Measurements from ENCODE around the gene NID2. TPM values are rescaled to one million over a fixed set of nuclear protein-coding genes. Genes with fewer than 3 reads are reported as not detected.

Gene NID2
- total RNA-seq, 1 experiment from 2014 or later: 6.6 TPM

- H3K9ac ChIP-seq (ENCODE audit: extremely low read depth, insufficient read length, low read length): no peak overlapping the region
- no peak overlapping the region for H4K5ac ChIP-seq (ENCODE audit: insufficient read length, low read depth, low read length)
- H3K4ac ChIP-seq (ENCODE audit: low read depth, low read length): no peak overlapping the region
- H3K4me1 ChIP-seq (ENCODE audit: insufficient read depth, low read length): peaks cover 7% of the 10 kb centered on the region; the same call in 1 of the 2 replicates
- H3K9me3 Mint-ChIP-seq: no peaks in the 10 kb centered on the region
- no peak overlapping the region for H2BK5ac ChIP-seq (ENCODE audit: insufficient read length, low read length)
- H3K79me1 ChIP-seq (ENCODE audit: insufficient read depth, low read depth, low read length, poor library complexity, severe bottlenecking): no peaks in the 10 kb centered on the region
- TF ChIP-seq CTCF (conservative IDR thresholded peaks at IDR 0.05): no peak
- H3K4me2 ChIP-seq (ENCODE audit: insufficient read depth, insufficient read length, low read length): no peak overlapping the region
- H3K14ac ChIP-seq (ENCODE audit: insufficient read depth, low read length): no peak overlapping the region
- no peaks in the 10 kb centered on the region for H3K23me2 ChIP-seq (ENCODE audit: insufficient read length, low read depth, low read length, poor library complexity, severe bottlenecking)
- H2BK120ac ChIP-seq (ENCODE audit: low read depth, low read length, poor library complexity, severe bottlenecking): no peak overlapping the region
- no CpG with 5 or more reads among the region's 8 CpGs for WGBS (ENCODE audit: extremely low coverage, insufficient read length, low lambda C conversion rate)
- no peaks in the 10 kb centered on the region for H3K79me2 ChIP-seq (ENCODE audit: insufficient read depth, low read length)
- peaks cover 40 to 46% of the 10 kb centered on the region in 2 experiments for H3K4me1 Mint-ChIP-seq
- H3K27ac Mint-ChIP-seq: no peak overlapping the region
- no peak overlapping the region for H3K56ac ChIP-seq (ENCODE audit: insufficient read length, low read depth, low read length)
- no peak overlapping the region for H4K8ac ChIP-seq (replicated peaks; ENCODE audit: insufficient read length, low read depth, low read length)
- no peak overlapping the region for H2BK12ac ChIP-seq (ENCODE audit: insufficient read length, low read depth, low read length)
- H3K4me3 Mint-ChIP-seq: no peak overlapping the region
- H4K20me1 ChIP-seq (ENCODE audit: control insufficient read depth, insufficient read depth, insufficient read length): no peaks in the 10 kb centered on the region
- no peak overlapping the region for H3K27ac ChIP-seq (ENCODE audit: insufficient read length, low read depth, low read length)
- no peaks in the 10 kb centered on the region for H3K27me3 ChIP-seq (ENCODE audit: insufficient read depth, low read length)
- no peak overlapping the region for H3K18ac ChIP-seq (ENCODE audit: insufficient read length, low read depth, low read length)
- H4K91ac ChIP-seq (ENCODE audit: insufficient read length, low read depth, low read length): no peak overlapping the region
- H3K23ac ChIP-seq (ENCODE audit: insufficient read length, low read depth, low read length): no peak overlapping the region
- no peak overlapping the region for H2AK5ac ChIP-seq (ENCODE audit: insufficient read length, low read length)
- H2BK15ac ChIP-seq (ENCODE audit: low read depth, low read length): no peak overlapping the region
- no peak for DNase-seq
- no peak overlapping the region for H3T11ph ChIP-seq (ENCODE audit: low read length)
- H3K9me3 ChIP-seq (ENCODE audit: control insufficient read depth, low read depth, low read length): no peaks in the 10 kb centered on the region
- no peaks in the 10 kb centered on the region; the same call in 1 of the 2 replicates for H3K27me3 Mint-ChIP-seq (ENCODE audit: low read depth)
- peaks cover 0 to 2% (median 0%) of the 10 kb centered on the region in 3 experiments; a peak in 3 of 7 replicates for H3K36me3 Mint-ChIP-seq (ENCODE audit: insufficient read depth in 1 of 3, low read depth in 3 of 3)
- H2AFZ ChIP-seq (ENCODE audit: low read length): no peak overlapping the region
- H2BK20ac ChIP-seq (ENCODE audit: low read depth, low read length, poor library complexity, severe bottlenecking): no peak overlapping the region
These were observed 49.9 kb downstream of the NID2 start for GRCh38 chr14:52018970-52019369.

Data from H9 (cell line).